Testis (tissue), 3 donors: ENCODE measurements around the gene LPCAT3. TPM values are rescaled to one million over a fixed set of nuclear protein-coding genes. Genes with fewer than 3 reads are reported as not detected.

Source experiments
- DNase-seq: peaks from one replicate; pipeline ENCODE4 v3.0.0-alpha.2; 2019
- H3K27ac ChIP-seq, 2 donors: fragments of 200-600 bp; sonication (generic); one replicate each; pipeline ENCODE4 v1.5.1; 2019
- H3K27me3 ChIP-seq: fragments of 200-600 bp; sonication (generic); one replicate; pipeline ENCODE4 v1.5.1; 2019
- H3K36me3 ChIP-seq: fragments of 200-600 bp; sonication (generic); one replicate; pipeline ENCODE4 v1.5.1; 2017; ENCODE audit warnings: low read depth; ENCODE audit errors: missing control alignments
- H3K4me1 ChIP-seq: fragments of 200-600 bp; sonication (generic); one replicate; pipeline ENCODE4 v1.5.1; 2019
- H3K4me3 ChIP-seq, 2 donors: fragments of 200-600 bp; sonication (generic); one replicate each; pipeline ENCODE4 v1.5.1; 2017 to 2019
- H3K9me3 ChIP-seq: fragments of 200-600 bp; sonication (generic); one replicate; pipeline ENCODE4 v1.5.1; 2017
- CTCF ChIP-seq, 3 experiments: fragments of 450-650 bp in 2 of 3; fragments of 200-600 bp in 1 of 3; sonication (generic) in 1 of 3; IDR thresholded peaks; one replicate each; pipeline ENCODE4 v1.5.1; 2016 to 2019; ENCODE audit warnings: antibody characterized with exemption in 3 of 3, mild to moderate bottlenecking in 2 of 3, moderate library complexity in 1 of 3
- POLR2A ChIP-seq: fragments of 450-650 bp; IDR thresholded peaks from one replicate; pipeline ENCODE4 v1.6.1; 2017; ENCODE audit warnings: antibody characterized with exemption, mild to moderate bottlenecking, moderate library complexity
- WGBS, 2 donors: methylation state at CpG; one replicate each; pipeline ENCODE4 v1.1.5; 2018; 5-methylcytosine and 5-hydroxymethylcytosine counted together
- intact Hi-C: fragments of 100-400 bp; cut with DNase I; formaldehyde crosslinking; loops from one replicate; pipeline ENCODE4 v1.15.1; 2023; ENCODE audit warnings: low total_unique reads
- polyA plus RNA-seq: library from polyadenylated mRNA; stranded (reverse); fragments of 350-450 nt; fragmentation: Illumina TruSeq; extraction: RNeasy Lipid Tissue Mini Kit (QIAGEN cat#74804); gene quantifications from one replicate; pipeline ENCODE4 v1.2.3, GENCODE V29; 2014; ENCODE audit warnings: low read depth, low replicate concordance; ENCODE audit not compliant: insufficient read depth
- total RNA-seq, 2 donors: library from RNA; depleted of rRNA; stranded (reverse); fragments of >200 nt; gene quantifications; one replicate each; pipeline ENCODE4 v1.2.3, GENCODE V29; 2016

Gene LPCAT3
- total and polyA plus RNA-seq, 3 donors from 2014 or later, result 26.0 to 33.2 (median 30.2) TPM

- peak overlapping the region; percentile 44 to 72 for H3K27ac ChIP-seq
- H3K4me3 ChIP-seq, result no peak overlapping the region
- H3K9me3 ChIP-seq, result no peaks in the 10 kb centered on the region
- H3K27me3 ChIP-seq, result no peaks in the 10 kb centered on the region
- no peak for DNase-seq
- 80 to 88% methylated on average over 15 of the region's 15 CpGs for WGBS, 2 donors
- intact Hi-C loops, result no loop called here
- peaks cover 20% of the 10 kb centered on the region for H3K4me1 ChIP-seq
- no peaks in the 10 kb centered on the region for H3K36me3 ChIP-seq
- TF ChIP-seq POLR2A (no peak), CTCF (IDR thresholded peaks at IDR 0.05) (no peak)
Measured at GRCh38 chr12:6952863-6953441, 65.3 kb downstream of the LPCAT3 start.

- Histone ChIP-seq H3K4me1 (peaks cover 20% of the 10 kb centered on the region), H3K4me3 (peak overlapping the region in 1 of 2 donors; percentile 13), H3K27me3 (no peaks in the 10 kb centered on the region), H3K36me3 (no peaks in the 10 kb centered on the region), H3K9me3 (no peaks in the 10 kb centered on the region), H3K27ac (no peak overlapping the region)
- WGBS, 2 donors, result 78 to 81% methylated on average over 16 to 22 of the region's 22 CpGs
- no peak for DNase-seq
- intact Hi-C loops, result no loop called here
- TF ChIP-seq POLR2A, result no peak
- no peak for TF ChIP-seq CTCF (IDR thresholded peaks at IDR 0.05)
Measured at GRCh38 chr12:6952121-6952862, 66.0 kb downstream of the LPCAT3 start.

- Histone ChIP-seq H3K4me1 (peaks cover 21% of the 10 kb centered on the region), H3K27ac (no peak overlapping the region), H3K4me3 (peak overlapping the region in 1 of 2 donors; percentile 13), H3K27me3 (no peaks in the 10 kb centered on the region), H3K9me3 (no peaks in the 10 kb centered on the region), H3K36me3 (no peaks in the 10 kb centered on the region)
- no peak for DNase-seq
- WGBS, 2 donors, result 88 to 90% methylated on average over 11 to 20 of the region's 20 CpGs
- intact Hi-C loops, result no loop called here
- TF ChIP-seq POLR2A (no peak), CTCF (IDR thresholded peaks at IDR 0.05) (no peak)
Measured at GRCh38 chr12:6951551-6952120, 66.6 kb downstream of the LPCAT3 start.

- WGBS, 2 donors, result 79 to 96% methylated on average over 15 to 25 of the region's 25 CpGs
- Histone ChIP-seq H3K36me3 (no peaks in the 10 kb centered on the region), H3K27me3 (no peaks in the 10 kb centered on the region), H3K4me1 (peaks cover 25% of the 10 kb centered on the region), H3K9me3 (no peaks in the 10 kb centered on the region), H3K27ac (no peak within 1 kb of the TSS), H3K4me3 (peak within 1 kb of the TSS in 1 of 2 donors; percentile 13)
- no peak for DNase-seq
- TF ChIP-seq POLR2A (no peak), CTCF (IDR thresholded peaks at IDR 0.05) (no peak)
- intact Hi-C loops, result no loop called here
Measured at GRCh38 chr12:6950811-6951540, 67.3 kb downstream of the LPCAT3 start, which contains the start of gene PTPN6. PTPN6 (plus strand) TSS chr12:6951356; CDS start chr12:6951513, 157 bp downstream.
